Measurements from ENCODE around the gene NCOA1. TPM values are rescaled to one million over a fixed set of nuclear protein-coding genes. Genes with fewer than 3 reads are reported as not detected.

NCOA1 gene
- total and polyA plus RNA-seq, 10 of the 15 experiments (the other 5 are each of a cell fraction or from before 2014, with no cell fraction given) = 1.8 to 35.6 (median 6.1) TPM

DNA sequence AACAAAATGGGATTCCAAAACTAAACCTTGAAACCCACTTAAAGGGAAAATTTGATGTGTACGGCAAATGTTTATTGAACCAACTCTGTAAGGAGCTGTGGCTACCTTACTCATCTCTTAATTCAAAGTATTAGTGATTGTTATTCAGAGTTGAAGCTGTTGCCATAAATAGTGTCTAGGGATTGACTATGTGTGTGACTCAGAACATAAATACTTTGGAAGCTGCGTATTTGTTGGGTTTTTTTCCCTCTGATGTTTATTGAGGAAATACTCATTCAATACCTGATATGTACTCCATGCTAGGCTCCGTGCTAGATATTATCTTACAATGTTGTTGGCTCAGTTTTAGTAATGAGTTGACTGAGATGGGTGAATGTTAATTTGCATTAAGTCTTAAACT lies 211.7 kb downstream of the NCOA1 start:
- Histone ChIP-seq H3K9ac (ENCODE audit: control insufficient read depth, insufficient read depth, low read length) (no peak overlapping the region), H4K20me1 (ENCODE audit: control insufficient read depth, insufficient read depth) (no peaks in the 10 kb centered on the region), H3K79me2 (ENCODE audit: control insufficient read depth, insufficient read depth, low read length) (no peaks in the 10 kb centered on the region), H3K4me2 (ENCODE audit: control insufficient read depth, insufficient read depth) (no peak overlapping the region), H3K9me3 (replicated peaks; ENCODE audit: control insufficient read depth, insufficient read depth, low read length) (no peaks in the 10 kb centered on the region), H3K36me3 (ENCODE audit: control insufficient read depth in 2 of 2, insufficient read depth in 2 of 2, low read length in 1 of 2) (peaks cover 0 to 6% of the 10 kb centered on the region in 2 experiments; a peak in 2 of 4 replicates), H3K27me3 (replicated peaks in 1 of 2; ENCODE audit: control insufficient read depth in 2 of 2, insufficient read depth in 2 of 2, low read length in 1 of 2) (no peaks in the 10 kb centered on the region), H3K4me3 (no peak overlapping the region), H2AFZ (ENCODE audit: control insufficient read depth, low read depth, low read length) (no peak overlapping the region), H3K27ac (ENCODE audit: control insufficient read depth, insufficient read depth) (no peak overlapping the region), H3K4me1 (ENCODE audit: control insufficient read depth, insufficient read depth, low read length) (no peaks in the 10 kb centered on the region)
- BruUV-seq (replicated peaks) = no TSS peak
- RAD21 ChIA-PET (ENCODE audit: unreplicated experiment) = no interaction called here
- SMC1A ChIA-PET (ENCODE audit: uncharacterized antibody, unreplicated experiment) = interaction anchor here (0.7 kb wide), 1 partner anchor 41 kb away, joined by 3 read pairs; no protein-coding TSS in a partner anchor
- DNase-seq (ENCODE audit: low read depth, low spot score) = no peak
- no peak for ATAC-seq
- no peak for FAIRE-seq
- POLR2A ChIA-PET = no interaction called here
- CTCF ChIA-PET = no interaction called here
- intact Hi-C loops (cut with micrococcal nuclease; ENCODE audit: unreplicated experiment) (no loop called here), in situ Hi-C loops (cut with MboI) (no loop called here)
- TF ChIP-seq, protein P1, sequence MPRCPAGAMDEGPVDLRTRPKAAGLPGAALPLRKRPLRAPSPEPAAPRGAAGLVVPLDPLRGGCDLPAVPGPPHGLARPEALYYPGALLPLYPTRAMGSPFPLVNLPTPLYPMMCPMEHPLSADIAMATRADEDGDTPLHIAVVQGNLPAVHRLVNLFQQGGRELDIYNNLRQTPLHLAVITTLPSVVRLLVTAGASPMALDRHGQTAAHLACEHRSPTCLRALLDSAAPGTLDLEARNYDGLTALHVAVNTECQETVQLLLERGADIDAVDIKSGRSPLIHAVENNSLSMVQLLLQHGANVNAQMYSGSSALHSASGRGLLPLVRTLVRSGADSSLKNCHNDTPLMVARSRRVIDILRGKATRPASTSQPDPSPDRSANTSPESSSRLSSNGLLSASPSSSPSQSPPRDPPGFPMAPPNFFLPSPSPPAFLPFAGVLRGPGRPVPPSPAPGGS (IDR thresholded peaks at IDR 0.05; ENCODE audit: borderline replicate concordance, insufficient read depth, low read depth, low read length, poor library complexity, severe bottlenecking) = no peak
- TF ChIP-seq MEF2A (IDR thresholded peaks at IDR 0.05; ENCODE audit: insufficient read depth, low read depth, low read length) (0 out of 2 replicates have a peak, but pooled peaks have one; percentile 42), NFIC (IDR thresholded peaks at IDR 0.05; ENCODE audit: low read depth, low read length) (peak; percentile 37; the same call in 1 of the 2 replicates), RUNX3 (IDR thresholded peaks at IDR 0.05; ENCODE audit: low read length) (peak; percentile 13; the same call in 1 of the 2 replicates), SMAD5 (IDR thresholded peaks at IDR 0.05; ENCODE audit: low read depth) (no peak)
- WGBS (ENCODE audit: insufficient coverage, insufficient replicate concordance, low lambda C conversion rate, missing lambda C conversion rate) = 36% methylated on average over 3 of the region's 3 CpGs

DNA sequence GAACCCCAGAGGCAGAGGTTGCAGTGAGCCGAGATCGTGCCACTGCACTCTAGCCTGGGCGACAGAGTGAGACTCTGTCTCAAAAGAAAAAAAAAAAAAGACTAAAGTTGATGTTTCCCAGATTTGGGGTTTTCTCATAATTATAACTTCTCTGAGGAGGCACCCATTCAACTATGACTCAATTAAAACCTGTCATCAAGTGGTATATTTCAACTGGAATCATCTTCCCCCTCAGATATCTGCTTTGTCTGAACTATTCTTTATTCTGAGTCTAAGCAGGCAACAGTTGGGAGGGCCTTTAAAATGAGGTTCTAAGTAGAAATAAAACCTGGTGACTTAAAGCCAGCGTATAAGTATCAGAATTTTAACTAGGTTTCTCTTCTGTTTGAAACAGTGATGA lies 213.6 kb downstream of the NCOA1 start:
- no peaks in the 10 kb centered on the region for H3K9me3 ChIP-seq (replicated peaks; ENCODE audit: control insufficient read depth, insufficient read depth, low read length)
- no peaks in the 10 kb centered on the region for H3K4me1 ChIP-seq (ENCODE audit: control insufficient read depth, insufficient read depth, low read length)
- BruUV-seq (replicated peaks) = no TSS peak
- FAIRE-seq (no peak), ATAC-seq (no peak), DNase-seq (ENCODE audit: low read depth, low spot score) (no peak)
- H3K4me3 ChIP-seq = no peak overlapping the region
- intact Hi-C loops (cut with micrococcal nuclease; ENCODE audit: unreplicated experiment) (no loop called here), in situ Hi-C loops (cut with MboI) (no loop called here)
- no peak overlapping the region for H3K27ac ChIP-seq (ENCODE audit: control insufficient read depth, insufficient read depth)
- no peak overlapping the region for H3K9ac ChIP-seq (ENCODE audit: control insufficient read depth, insufficient read depth, low read length)
- RAD21 ChIA-PET (ENCODE audit: unreplicated experiment) = no interaction called here
- no peaks in the 10 kb centered on the region for H4K20me1 ChIP-seq (ENCODE audit: control insufficient read depth, insufficient read depth)
- peaks cover 0 to 9% of the 10 kb centered on the region in 2 experiments; a peak in 2 of 4 replicates for H3K36me3 ChIP-seq (ENCODE audit: control insufficient read depth in 2 of 2, insufficient read depth in 2 of 2, low read length in 1 of 2)
- H2AFZ ChIP-seq (ENCODE audit: control insufficient read depth, low read depth, low read length) = no peak overlapping the region
- H3K4me2 ChIP-seq (ENCODE audit: control insufficient read depth, insufficient read depth) = no peak overlapping the region
- H3K27me3 ChIP-seq (replicated peaks in 1 of 2; ENCODE audit: control insufficient read depth in 2 of 2, insufficient read depth in 2 of 2, low read length in 1 of 2) = no peaks in the 10 kb centered on the region
- SMC1A ChIA-PET (ENCODE audit: uncharacterized antibody, unreplicated experiment) = interaction anchor here (1.1 to 1.2 kb wide), 2 partner anchors 9 to 84 kb away, joined by 3 read pairs; no protein-coding TSS in a partner anchor
- CTCF ChIA-PET = no interaction called here
- WGBS (ENCODE audit: insufficient coverage, insufficient replicate concordance, low lambda C conversion rate, missing lambda C conversion rate) = 100% methylated on average over 4 of the region's 4 CpGs
- no peaks in the 10 kb centered on the region for H3K79me2 ChIP-seq (ENCODE audit: control insufficient read depth, insufficient read depth, low read length)
- POLR2A ChIA-PET = no interaction called here
- TF ChIP-seq CHD4 (IDR thresholded peaks at IDR 0.05) (no peak), SIX5 (IDR thresholded peaks at IDR 0.05; ENCODE audit: low read depth, low read length, severe bottlenecking) (no peak), MYB (IDR thresholded peaks at IDR 0.05; ENCODE audit: borderline replicate concordance, low read depth, low read length) (no peak), SMARCA5 (IDR thresholded peaks at IDR 0.05) (no peak)
- TF ChIP-seq, protein P2, sequence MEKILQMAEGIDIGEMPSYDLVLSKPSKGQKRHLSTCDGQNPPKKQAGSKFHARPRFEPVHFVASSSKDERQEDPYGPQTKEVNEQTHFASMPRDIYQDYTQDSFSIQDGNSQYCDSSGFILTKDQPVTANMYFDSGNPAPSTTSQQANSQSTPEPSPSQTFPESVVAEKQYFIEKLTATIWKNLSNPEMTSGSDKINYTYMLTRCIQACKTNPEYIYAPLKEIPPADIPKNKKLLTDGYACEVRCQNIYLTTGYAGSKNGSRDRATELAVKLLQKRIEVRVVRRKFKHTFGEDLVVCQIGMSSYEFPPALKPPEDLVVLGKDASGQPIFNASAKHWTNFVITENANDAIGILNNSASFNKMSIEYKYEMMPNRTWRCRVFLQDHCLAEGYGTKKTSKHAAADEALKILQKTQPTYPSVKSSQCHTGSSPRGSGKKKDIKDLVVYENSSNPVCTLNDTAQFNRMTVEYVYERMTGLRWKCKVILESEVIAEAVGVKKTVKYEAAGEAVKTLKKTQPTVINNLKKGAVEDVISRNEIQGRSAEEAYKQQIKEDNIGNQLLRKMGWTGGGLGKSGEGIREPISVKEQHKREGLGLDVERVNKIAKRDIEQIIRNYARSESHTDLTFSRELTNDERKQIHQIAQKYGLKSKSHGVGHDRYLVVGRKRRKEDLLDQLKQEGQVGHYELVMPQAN (conservative IDR thresholded peaks at IDR 0.05) = no peak
- TF ChIP-seq, protein P3, sequence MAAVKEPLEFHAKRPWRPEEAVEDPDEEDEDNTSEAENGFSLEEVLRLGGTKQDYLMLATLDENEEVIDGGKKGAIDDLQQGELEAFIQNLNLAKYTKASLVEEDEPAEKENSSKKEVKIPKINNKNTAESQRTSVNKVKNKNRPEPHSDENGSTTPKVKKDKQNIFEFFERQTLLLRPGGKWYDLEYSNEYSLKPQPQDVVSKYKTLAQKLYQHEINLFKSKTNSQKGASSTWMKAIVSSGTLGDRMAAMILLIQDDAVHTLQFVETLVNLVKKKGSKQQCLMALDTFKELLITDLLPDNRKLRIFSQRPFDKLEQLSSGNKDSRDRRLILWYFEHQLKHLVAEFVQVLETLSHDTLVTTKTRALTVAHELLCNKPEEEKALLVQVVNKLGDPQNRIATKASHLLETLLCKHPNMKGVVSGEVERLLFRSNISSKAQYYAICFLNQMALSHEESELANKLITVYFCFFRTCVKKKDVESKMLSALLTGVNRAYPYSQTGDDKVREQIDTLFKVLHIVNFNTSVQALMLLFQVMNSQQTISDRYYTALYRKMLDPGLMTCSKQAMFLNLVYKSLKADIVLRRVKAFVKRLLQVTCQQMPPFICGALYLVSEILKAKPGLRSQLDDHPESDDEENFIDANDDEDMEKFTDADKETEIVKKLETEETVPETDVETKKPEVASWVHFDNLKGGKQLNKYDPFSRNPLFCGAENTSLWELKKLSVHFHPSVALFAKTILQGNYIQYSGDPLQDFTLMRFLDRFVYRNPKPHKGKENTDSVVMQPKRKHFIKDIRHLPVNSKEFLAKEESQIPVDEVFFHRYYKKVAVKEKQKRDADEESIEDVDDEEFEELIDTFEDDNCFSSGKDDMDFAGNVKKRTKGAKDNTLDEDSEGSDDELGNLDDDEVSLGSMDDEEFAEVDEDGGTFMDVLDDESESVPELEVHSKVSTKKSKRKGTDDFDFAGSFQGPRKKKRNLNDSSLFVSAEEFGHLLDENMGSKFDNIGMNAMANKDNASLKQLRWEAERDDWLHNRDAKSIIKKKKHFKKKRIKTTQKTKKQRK (IDR thresholded peaks at IDR 0.05; ENCODE audit: low read depth, low read length) = no peak

All from GM12878 (cell line).